Panc1 (cell line): ENCODE results near the gene RAPGEF5. TPM values are rescaled to one million over a fixed set of nuclear protein-coding genes. Genes with fewer than 3 reads are reported as not detected.

ENCODE experiments used
- ATAC-seq: fragments of 200-7000 bp; cut with Tn5 transposase; 2 replicates; pipeline ENCODE4 v1.9.1; 2020; ENCODE audit warnings: mild to moderate bottlenecking, moderate library complexity
- BruUV-seq: library from RNA; stranded (reverse); fragments of 400-500 nt; replicated peaks from 2 replicates; lab custom pipeline; 2021; lab: Mats Ljungman, UMichigan
- CTCF ChIA-PET: fragments of 300-600 bp; sonication (Branson Sonifier 250); formaldehyde crosslinking; loops from one replicate; lab custom pipeline; 2022; ENCODE audit warnings: antibody characterized with exemption; lab: Charles Lee
- POLR2A ChIA-PET: fragments of 300-600 bp; sonication (Branson Sonifier 250); formaldehyde crosslinking; loops from one replicate; lab custom pipeline; 2022; ENCODE audit warnings: antibody characterized with exemption; lab: Charles Lee
- DNase-seq: peaks from one replicate; pipeline ENCODE4 v3.0.0-alpha.2; 2010; ENCODE audit warnings: low read depth, low spot score
- H3K27ac ChIP-seq: 2 replicates; pipeline ENCODE4 v1.5.1; 2011; ENCODE audit warnings: mild to moderate bottlenecking, low read length, inconsistent platforms
- H3K27me3 ChIP-seq: fragments of 200-500 bp; sonication (Bioruptor generic); 2 replicates; pipeline ENCODE4 v1.6.0; 2014; ENCODE audit warnings: low read length, inconsistent platforms; ENCODE audit not compliant: control insufficient read depth, insufficient read depth
- H3K36me3 ChIP-seq: fragments of 200-500 bp; sonication (Bioruptor generic); 2 replicates; pipeline ENCODE4 v1.5.1; 2014; ENCODE audit warnings: inconsistent platforms, mild to moderate bottlenecking, low read length, moderate library complexity; ENCODE audit not compliant: control insufficient read depth, insufficient read depth
- H3K4me1 ChIP-seq: 2 replicates; pipeline ENCODE4 v1.5.1; 2011; ENCODE audit warnings: inconsistent platforms, mild to moderate bottlenecking, low read length, moderate library complexity; ENCODE audit not compliant: control insufficient read depth, insufficient read depth
- H3K4me3 ChIP-seq, 2 experiments: 2 replicates each; pipeline ENCODE4 v1.5.1; 2011 to 2012; ENCODE audit warnings: low read depth in 2 of 2, low read length in 2 of 2, mild to moderate bottlenecking in 2 of 2, inconsistent platforms in 1 of 2, moderate library complexity in 1 of 2
- H3K9me3 ChIP-seq: fragments of 200-500 bp; sonication (Bioruptor generic); 2 replicates; pipeline ENCODE4 v1.5.1; 2014; ENCODE audit warnings: low read depth, mild to moderate bottlenecking, inconsistent platforms, low read length, moderate library complexity; ENCODE audit not compliant: control insufficient read depth, insufficient read depth
- POLR2AphosphoS5 ChIP-seq: IDR thresholded peaks from 2 replicates; pipeline ENCODE4 v1.6.1; 2012; ENCODE audit warnings: mild to moderate bottlenecking, low read depth, low read length, moderate library complexity
- SIN3A ChIP-seq: IDR thresholded peaks from 2 replicates; pipeline ENCODE4 v1.6.1; 2012; ENCODE audit warnings: low read depth, mild to moderate bottlenecking, low read length, moderate library complexity, borderline replicate concordance; ENCODE audit not compliant: insufficient read depth
- TCF7L2 ChIP-seq: IDR thresholded peaks from 2 replicates; pipeline ENCODE4 v1.6.1; 2011; ENCODE audit warnings: mild to moderate bottlenecking, low read depth, low read length, inconsistent platforms
- in situ Hi-C: cut with HindIII; loops from 2 replicates; pipeline ENCODE4 v1.10.0; 2016; ENCODE audit warnings: low sequenced_read_pairs, low pct_unique_long_range_greater_than_20kb
- intact Hi-C: fragments of 100-400 bp; cut with micrococcal nuclease; formaldehyde crosslinking; loops from one replicate; pipeline ENCODE4 v1.10.0; 2022; ENCODE audit not compliant: unreplicated experiment
- total RNA-seq: library from RNA; stranded (reverse); gene quantifications from one replicate; pipeline ENCODE4 v1.2.1, GENCODE V29; 2021; ENCODE audit not compliant: unreplicated experiment
- TF ChIP-seq, protein P1 (sequence below): fragments of 450-650 bp; IDR thresholded peaks from 2 replicates; pipeline ENCODE4 v1.5.1; 2017; ENCODE audit warnings: mild to moderate bottlenecking
- TF ChIP-seq, protein P2 (sequence below), 2 experiments: IDR thresholded peaks; 2 replicates each; pipeline ENCODE4 v1.6.1; 2011 to 2012; ENCODE audit warnings: low read depth in 2 of 2, control low read depth in 1 of 2, low read length in 1 of 2, mild to moderate bottlenecking in 1 of 2, moderate library complexity in 1 of 2; ENCODE audit not compliant: insufficient read depth in 1 of 2

Gene RAPGEF5
- total RNA-seq, 1 experiment from 2014 or later: 1.4 TPM

DNA sequence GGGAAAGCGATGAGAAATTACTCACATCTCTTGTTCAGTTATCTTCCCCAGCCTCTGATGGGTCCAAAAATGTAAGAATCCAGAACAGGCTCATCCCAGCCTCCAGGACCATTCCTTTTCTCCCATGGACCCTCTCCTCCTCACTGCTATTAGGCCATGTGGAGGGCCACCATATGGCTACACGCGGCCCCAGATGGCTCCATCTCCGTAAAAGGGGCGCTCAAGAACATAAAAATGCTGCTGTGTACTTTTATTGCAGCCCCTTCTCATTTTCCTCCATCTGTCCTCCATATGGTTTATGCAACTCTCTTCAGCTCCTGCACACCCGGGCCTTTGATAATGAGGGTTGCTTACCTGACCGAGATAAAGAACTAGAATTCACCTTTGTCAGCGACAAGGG is 166.2 kb downstream of the RAPGEF5 start:
- DNase-seq (no peak), ATAC-seq (no peak)
- in situ Hi-C loops: no loop called here
- Histone ChIP-seq H3K36me3 (no peaks in the 10 kb centered on the region), H3K27ac (no peak overlapping the region), H3K4me3 (no peak overlapping the region), H3K4me1 (no peaks in the 10 kb centered on the region), H3K27me3 (peaks cover 3% of the 10 kb centered on the region; the same call in 1 of the 2 replicates), H3K9me3 (no peaks in the 10 kb centered on the region)
- POLR2A ChIA-PET: no interaction called here
- TF ChIP-seq, protein P1, sequence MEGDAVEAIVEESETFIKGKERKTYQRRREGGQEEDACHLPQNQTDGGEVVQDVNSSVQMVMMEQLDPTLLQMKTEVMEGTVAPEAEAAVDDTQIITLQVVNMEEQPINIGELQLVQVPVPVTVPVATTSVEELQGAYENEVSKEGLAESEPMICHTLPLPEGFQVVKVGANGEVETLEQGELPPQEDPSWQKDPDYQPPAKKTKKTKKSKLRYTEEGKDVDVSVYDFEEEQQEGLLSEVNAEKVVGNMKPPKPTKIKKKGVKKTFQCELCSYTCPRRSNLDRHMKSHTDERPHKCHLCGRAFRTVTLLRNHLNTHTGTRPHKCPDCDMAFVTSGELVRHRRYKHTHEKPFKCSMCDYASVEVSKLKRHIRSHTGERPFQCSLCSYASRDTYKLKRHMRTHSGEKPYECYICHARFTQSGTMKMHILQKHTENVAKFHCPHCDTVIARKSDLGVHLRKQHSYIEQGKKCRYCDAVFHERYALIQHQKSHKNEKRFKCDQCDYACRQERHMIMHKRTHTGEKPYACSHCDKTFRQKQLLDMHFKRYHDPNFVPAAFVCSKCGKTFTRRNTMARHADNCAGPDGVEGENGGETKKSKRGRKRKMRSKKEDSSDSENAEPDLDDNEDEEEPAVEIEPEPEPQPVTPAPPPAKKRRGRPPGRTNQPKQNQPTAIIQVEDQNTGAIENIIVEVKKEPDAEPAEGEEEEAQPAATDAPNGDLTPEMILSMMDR: no peak
- TF ChIP-seq, protein P2, sequence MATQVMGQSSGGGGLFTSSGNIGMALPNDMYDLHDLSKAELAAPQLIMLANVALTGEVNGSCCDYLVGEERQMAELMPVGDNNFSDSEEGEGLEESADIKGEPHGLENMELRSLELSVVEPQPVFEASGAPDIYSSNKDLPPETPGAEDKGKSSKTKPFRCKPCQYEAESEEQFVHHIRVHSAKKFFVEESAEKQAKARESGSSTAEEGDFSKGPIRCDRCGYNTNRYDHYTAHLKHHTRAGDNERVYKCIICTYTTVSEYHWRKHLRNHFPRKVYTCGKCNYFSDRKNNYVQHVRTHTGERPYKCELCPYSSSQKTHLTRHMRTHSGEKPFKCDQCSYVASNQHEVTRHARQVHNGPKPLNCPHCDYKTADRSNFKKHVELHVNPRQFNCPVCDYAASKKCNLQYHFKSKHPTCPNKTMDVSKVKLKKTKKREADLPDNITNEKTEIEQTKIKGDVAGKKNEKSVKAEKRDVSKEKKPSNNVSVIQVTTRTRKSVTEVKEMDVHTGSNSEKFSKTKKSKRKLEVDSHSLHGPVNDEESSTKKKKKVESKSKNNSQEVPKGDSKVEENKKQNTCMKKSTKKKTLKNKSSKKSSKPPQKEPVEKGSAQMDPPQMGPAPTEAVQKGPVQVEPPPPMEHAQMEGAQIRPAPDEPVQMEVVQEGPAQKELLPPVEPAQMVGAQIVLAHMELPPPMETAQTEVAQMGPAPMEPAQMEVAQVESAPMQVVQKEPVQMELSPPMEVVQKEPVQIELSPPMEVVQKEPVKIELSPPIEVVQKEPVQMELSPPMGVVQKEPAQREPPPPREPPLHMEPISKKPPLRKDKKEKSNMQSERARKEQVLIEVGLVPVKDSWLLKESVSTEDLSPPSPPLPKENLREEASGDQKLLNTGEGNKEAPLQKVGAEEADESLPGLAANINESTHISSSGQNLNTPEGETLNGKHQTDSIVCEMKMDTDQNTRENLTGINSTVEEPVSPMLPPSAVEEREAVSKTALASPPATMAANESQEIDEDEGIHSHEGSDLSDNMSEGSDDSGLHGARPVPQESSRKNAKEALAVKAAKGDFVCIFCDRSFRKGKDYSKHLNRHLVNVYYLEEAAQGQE (IDR thresholded peaks at IDR 0.05; ENCODE audit: insufficient read depth in 1 of 2, low read depth in 2 of 2, low read length in 1 of 2): no peak
- intact Hi-C loops: no loop called here
- no TSS peak for BruUV-seq
- CTCF ChIA-PET: no interaction called here

- ChIA-PET POLR2A (no interaction called here), CTCF (no interaction called here)
- in situ Hi-C loops: no loop called here
- Histone ChIP-seq H3K4me3 (no peak overlapping the region), H3K27me3 (no peaks in the 10 kb centered on the region; the same call in 1 of the 2 replicates), H3K9me3 (no peaks in the 10 kb centered on the region), H3K27ac (no peak overlapping the region), H3K36me3 (no peaks in the 10 kb centered on the region), H3K4me1 (no peaks in the 10 kb centered on the region)
- TF ChIP-seq, protein P2 (IDR thresholded peaks at IDR 0.05; ENCODE audit: insufficient read depth in 1 of 2, low read depth in 2 of 2, low read length in 1 of 2): no peak
- TF ChIP-seq SIN3A (no peak), POLR2AphosphoS5 (no peak), TCF7L2 (no peak)
- TF ChIP-seq, protein P1: no peak
- intact Hi-C loops: no loop called here
- no peak for ATAC-seq
- no peak for DNase-seq
- BruUV-seq: no TSS peak
Measured at GRCh38 chr7:22189741-22190140, 167.2 kb downstream of the RAPGEF5 start.
